ENCODE measurements around the gene SH3TC1. TPM values are rescaled to one million over a fixed set of nuclear protein-coding genes. Genes with fewer than 3 reads are reported as not detected.

SH3TC1 gene
- total RNA-seq, 2 experiments from 2014 or later: 119 to 127 TPM

- Mint-ChIP-seq H3K4me1 (ENCODE audit: low read depth) (no peaks in the 10 kb centered on the region), H3K27ac (no peak overlapping the region), H3K9me3 (no peaks in the 10 kb centered on the region), H3K4me3 (no peak overlapping the region), H3K27me3 (peaks cover 6% of the 10 kb centered on the region), H3K36me3 (ENCODE audit: low read depth) (no peaks in the 10 kb centered on the region)
- H3K4me1 ChIP-seq (ENCODE audit: insufficient read depth, low read length): peaks cover 11% of the 10 kb centered on the region
- TF ChIP-seq CTCF (IDR thresholded peaks at IDR 0.05): no peak
- H3K27ac ChIP-seq (ENCODE audit: low read depth in 1 of 2, low read length in 2 of 2): no peak overlapping the region
- no peak overlapping the region for H3K4me3 ChIP-seq (ENCODE audit: low read length)
- H3K36me3 ChIP-seq (ENCODE audit: insufficient read depth, low read length): no peaks in the 10 kb centered on the region
- peaks cover 5 to 8% of the 10 kb centered on the region in 2 experiments for H3K9me3 ChIP-seq (ENCODE audit: control insufficient read depth in 1 of 2, insufficient read depth in 1 of 2, low read length in 2 of 2)
- ChIA-PET POLR2A (no interaction called here), CTCF (no interaction called here)
- H3K27me3 ChIP-seq (ENCODE audit: control insufficient read depth in 1 of 2, insufficient read depth in 2 of 2, low read length in 2 of 2): peaks cover 0 to 9% of the 10 kb centered on the region in 2 experiments
- DNase-seq: no peak
- intact Hi-C loops (cut with DNase I, micrococcal nuclease): no loop called here
- no peak for ATAC-seq (ENCODE audit: poor library complexity)
Observed at GRCh38 chr4:8173492-8174242, 25.4 kb upstream of the SH3TC1 start.

GRCh38 chr4:8174970-8175369 is 24.1 kb upstream of the SH3TC1 start:
- H3K36me3 ChIP-seq (ENCODE audit: insufficient read depth, low read length): no peaks in the 10 kb centered on the region
- ChIA-PET POLR2A (no interaction called here), CTCF (no interaction called here)
- DNase-seq (no peak), ATAC-seq (ENCODE audit: poor library complexity) (no peak)
- H3K4me3 ChIP-seq (ENCODE audit: low read length): no peak overlapping the region
- H3K4me3 Mint-ChIP-seq: no peak overlapping the region
- TF ChIP-seq CTCF (IDR thresholded peaks at IDR 0.05): no peak
- no peaks in the 10 kb centered on the region for H3K36me3 Mint-ChIP-seq (ENCODE audit: low read depth)
- no peak overlapping the region for H3K27ac ChIP-seq (ENCODE audit: low read depth in 1 of 2, low read length in 2 of 2)
- H3K27me3 Mint-ChIP-seq: peaks cover 6% of the 10 kb centered on the region
- H3K9me3 ChIP-seq (ENCODE audit: control insufficient read depth in 1 of 2, insufficient read depth in 1 of 2, low read length in 2 of 2): peaks cover 0 to 4% of the 10 kb centered on the region in 2 experiments
- no peaks in the 10 kb centered on the region for H3K9me3 Mint-ChIP-seq
- peaks cover 0 to 6% of the 10 kb centered on the region in 2 experiments for H3K27me3 ChIP-seq (ENCODE audit: control insufficient read depth in 1 of 2, insufficient read depth in 2 of 2, low read length in 2 of 2)
- intact Hi-C loops (cut with DNase I, micrococcal nuclease): loop anchor here in 1 of 2 experiments (5.0 kb wide), 2 partner anchors 67 to 422 kb away; no protein-coding TSS in a partner anchor
- H3K27ac Mint-ChIP-seq: no peak overlapping the region
- H3K4me1 ChIP-seq (ENCODE audit: insufficient read depth, low read length): peaks cover 11% of the 10 kb centered on the region
- no peaks in the 10 kb centered on the region for H3K4me1 Mint-ChIP-seq (ENCODE audit: low read depth)

- Mint-ChIP-seq H3K4me1 (ENCODE audit: low read depth) (no peaks in the 10 kb centered on the region), H3K27ac (no peak overlapping the region), H3K4me3 (no peak overlapping the region), H3K27me3 (peaks cover 6% of the 10 kb centered on the region), H3K9me3 (no peaks in the 10 kb centered on the region), H3K36me3 (ENCODE audit: low read depth) (no peaks in the 10 kb centered on the region)
- H3K4me1 ChIP-seq (ENCODE audit: insufficient read depth, low read length): peaks cover 11% of the 10 kb centered on the region
- ATAC-seq (ENCODE audit: poor library complexity) (no peak), DNase-seq (no peak)
- ChIA-PET POLR2A (no interaction called here), CTCF (no interaction called here)
- H3K27ac ChIP-seq (ENCODE audit: low read depth in 1 of 2, low read length in 2 of 2): no peak overlapping the region
- H3K36me3 ChIP-seq (ENCODE audit: insufficient read depth, low read length): no peaks in the 10 kb centered on the region
- TF ChIP-seq CTCF (IDR thresholded peaks at IDR 0.05): no peak
- no peak overlapping the region for H3K4me3 ChIP-seq (ENCODE audit: low read length)
- intact Hi-C loops (cut with DNase I, micrococcal nuclease): loop anchor here (2.0 to 5.0 kb wide), 4 partner anchors 17 to 422 kb away; no protein-coding TSS in a partner anchor
- peaks cover 0 to under 1% of the 10 kb centered on the region in 2 experiments for H3K27me3 ChIP-seq (ENCODE audit: control insufficient read depth in 1 of 2, insufficient read depth in 2 of 2, low read length in 2 of 2)
- H3K9me3 ChIP-seq (ENCODE audit: control insufficient read depth in 1 of 2, insufficient read depth in 1 of 2, low read length in 2 of 2): peaks cover 0 to 4% of the 10 kb centered on the region in 2 experiments
Observed at GRCh38 chr4:8175686-8176085, 23.4 kb upstream of the SH3TC1 start.

All from CD4-positive, alpha-beta T cell (primary cell).